HL-60/S4 (cell line): ENCODE results near the gene SETBP1.

Experiments
- in situ Hi-C: fragments of 300-500 bp; cut with MboI; formaldehyde crosslinking; loops from 2 replicates; pipeline ENCODE4 v1.14.3; 2022; ENCODE audit warnings: low sequenced_read_pairs

The SETBP1 gene

GRCh38 chr18:44834867-44835469, 154.3 kb downstream of the SETBP1 start:
- in situ Hi-C loops, result no loop called here

- in situ Hi-C loops, result no loop called here
Observed at GRCh38 chr18:44835703-44836102, 155.0 kb downstream of the SETBP1 start.

- in situ Hi-C loops, result no loop called here
Observed at GRCh38 chr18:44836263-44836662, 155.6 kb downstream of the SETBP1 start.

DNA sequence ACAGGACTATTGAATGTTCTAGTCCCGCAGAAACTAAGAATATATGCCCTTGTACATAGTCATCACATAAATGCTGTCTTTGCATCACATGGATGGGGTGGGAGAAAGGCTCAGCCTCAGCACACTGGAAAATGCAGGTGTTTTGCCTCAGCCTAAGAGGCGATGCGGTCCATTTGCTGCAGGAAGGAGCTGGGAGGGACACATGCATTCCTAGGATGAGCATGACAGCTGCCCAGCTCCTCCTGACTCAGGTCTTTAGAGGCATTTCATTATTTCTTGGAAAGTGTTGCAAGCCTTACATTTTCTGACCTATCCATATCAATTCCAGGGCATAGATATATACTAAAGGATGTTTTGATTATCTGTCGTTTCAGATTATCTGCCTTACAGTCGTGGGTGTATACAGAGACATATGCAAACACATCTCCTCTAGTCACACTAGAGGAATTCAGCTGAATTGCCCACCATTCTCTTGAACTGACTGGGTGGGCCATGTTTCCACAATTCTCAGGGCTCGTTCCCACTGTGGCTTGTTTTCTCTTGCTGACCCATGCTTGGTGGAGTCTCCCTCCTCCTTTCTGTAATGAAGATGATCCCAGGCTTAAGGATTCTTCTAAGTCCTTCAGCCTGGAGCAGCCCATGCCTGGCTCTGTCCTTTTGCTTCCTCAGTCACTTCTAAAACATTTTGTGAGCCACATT, 156.9 kb downstream of the SETBP1 start:
- in situ Hi-C loops, result no loop called here

- in situ Hi-C loops, result no loop called here
Observed at GRCh38 chr18:44838971-44839666, 158.4 kb downstream of the SETBP1 start.

DNA sequence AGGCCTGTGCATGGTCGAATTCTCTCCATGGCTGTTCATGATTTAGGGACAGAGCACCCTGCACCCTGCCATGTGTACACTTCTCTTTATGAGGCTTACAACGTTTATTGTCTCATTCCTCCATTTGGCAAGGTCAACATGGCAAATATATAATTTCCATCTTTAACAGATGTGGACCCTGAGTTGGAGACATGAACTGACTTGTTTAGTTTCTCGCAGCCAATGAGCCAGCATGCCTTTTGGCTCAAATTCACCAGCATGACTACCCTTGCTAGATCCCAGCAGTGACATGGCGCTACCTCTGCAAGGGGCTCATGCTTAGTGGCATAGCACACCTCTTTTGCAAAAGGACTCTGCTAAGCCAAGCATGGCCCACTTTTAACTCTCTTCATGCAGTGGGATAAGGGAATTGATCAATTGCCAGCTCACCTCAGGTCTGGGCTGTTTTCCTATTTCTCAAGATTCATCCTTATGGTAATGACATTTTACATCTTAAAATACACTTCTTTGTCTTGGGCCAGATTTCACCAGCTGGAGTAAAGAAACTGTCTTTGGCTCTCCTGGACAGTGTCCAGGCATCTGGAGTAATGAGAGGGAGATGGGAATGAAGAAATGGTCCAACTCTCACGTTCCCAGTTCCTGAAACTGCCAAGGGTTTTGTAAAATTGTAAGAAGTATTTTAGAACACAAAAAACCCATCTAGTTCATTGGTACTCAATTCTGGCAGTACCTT, 159.5 kb downstream of the SETBP1 start:
- in situ Hi-C loops, result no loop called here

- in situ Hi-C loops, result no loop called here
Observed at GRCh38 chr18:44841221-44841620, 160.5 kb downstream of the SETBP1 start.

GRCh38 chr18:44841752-44842587, 161.3 kb downstream of the SETBP1 start:
- in situ Hi-C loops, result no loop called here

- in situ Hi-C loops, result no loop called here
Observed at GRCh38 chr18:44842588-44843412, 162.1 kb downstream of the SETBP1 start.

DNA sequence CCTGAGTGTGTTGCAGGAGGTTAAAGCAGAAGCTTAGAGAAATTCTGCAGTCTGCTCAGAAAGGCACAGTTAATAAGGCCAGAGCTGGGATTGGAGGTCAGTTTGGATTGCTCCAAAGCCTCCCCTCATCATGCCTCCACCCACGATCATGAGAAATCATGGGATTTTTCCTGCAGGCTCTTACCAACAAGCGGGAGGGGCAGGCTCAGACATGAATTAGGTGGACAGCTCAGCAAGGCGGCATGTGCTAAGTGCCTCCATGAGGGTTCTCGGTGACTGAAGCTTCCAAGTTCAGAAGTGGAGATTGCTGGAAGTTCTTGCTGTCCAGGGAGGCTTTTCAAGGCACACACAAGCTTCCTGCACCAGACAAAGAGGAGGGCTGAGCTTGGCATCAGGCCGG, 163.8 kb downstream of the SETBP1 start:
- in situ Hi-C loops, result no loop called here

DNA sequence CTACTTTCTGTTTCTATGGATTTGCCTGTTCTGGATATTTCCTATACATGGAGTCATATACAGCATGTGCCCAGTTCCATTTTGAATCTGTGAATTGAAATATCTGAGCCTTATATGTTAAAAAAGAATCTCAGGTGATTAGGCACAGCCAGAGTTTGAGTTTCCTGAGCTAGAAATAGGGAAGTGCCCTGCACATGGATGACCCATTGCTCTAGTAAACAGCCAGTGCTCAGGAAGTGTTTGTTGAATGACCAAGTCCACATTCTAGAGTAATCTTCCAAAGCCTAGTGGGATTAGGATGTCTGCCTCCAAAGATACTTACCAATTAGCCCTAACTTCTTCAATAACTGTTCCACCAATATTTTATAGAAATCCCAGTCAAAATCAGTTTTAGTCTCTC, 165.8 kb downstream of the SETBP1 start:
- in situ Hi-C loops, result no loop called here

DNA sequence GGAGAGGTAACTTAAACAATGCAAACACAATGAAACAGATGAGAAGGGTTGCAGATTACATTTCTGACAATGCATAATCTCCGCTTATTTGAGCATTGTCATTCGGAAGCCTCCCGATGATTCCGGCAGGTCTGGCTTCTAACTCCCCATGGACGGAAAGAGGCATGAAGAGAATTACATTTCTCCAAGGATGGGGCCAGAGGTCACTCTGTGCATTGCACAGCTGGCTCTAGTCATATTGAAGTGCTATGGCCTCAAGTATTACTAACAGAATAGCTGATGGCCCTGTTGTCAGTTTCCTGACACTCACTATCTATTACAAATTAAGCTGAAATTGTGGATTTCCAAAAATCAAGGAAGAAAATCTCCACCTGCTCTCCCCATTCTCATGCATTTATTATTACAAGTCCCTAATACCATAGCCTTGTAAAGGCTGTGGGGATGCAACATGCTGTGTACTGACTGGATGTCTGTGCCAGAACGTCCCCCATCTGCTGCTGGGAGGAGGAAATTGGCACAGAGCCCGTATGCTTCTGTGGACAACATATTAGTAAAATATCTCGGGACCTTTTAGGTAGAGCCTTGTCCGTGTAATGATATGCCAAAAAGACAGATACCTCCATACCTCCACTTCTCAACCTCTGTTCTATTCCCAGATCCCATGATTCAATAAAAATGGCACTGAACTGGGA, 168.1 kb downstream of the SETBP1 start:
- in situ Hi-C loops, result no loop called here

GRCh38 chr18:44849361-44849760, 168.7 kb downstream of the SETBP1 start:
- in situ Hi-C loops, result no loop called here

DNA sequence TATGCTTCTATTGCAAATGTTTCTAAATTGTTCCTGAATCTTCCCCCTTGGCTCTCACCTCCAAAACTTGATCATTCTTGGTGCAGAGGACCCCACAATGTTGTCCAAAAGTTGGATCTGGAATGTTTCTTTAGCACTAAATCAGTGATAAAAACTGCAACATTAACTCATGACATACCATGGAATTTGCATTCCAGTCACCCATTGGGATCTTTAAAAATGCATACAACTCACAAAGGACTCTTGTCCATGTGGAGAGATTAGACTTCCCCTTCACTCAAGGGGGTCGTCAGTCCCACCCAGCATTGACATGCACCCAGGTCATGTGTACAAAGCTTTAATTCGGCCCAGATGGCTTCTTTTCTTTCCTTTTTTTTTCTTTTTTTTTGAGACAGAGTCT, 169.3 kb downstream of the SETBP1 start:
- in situ Hi-C loops, result no loop called here

- in situ Hi-C loops, result no loop called here
Observed at GRCh38 chr18:44851856-44852621, 171.4 kb downstream of the SETBP1 start.

- in situ Hi-C loops, result no loop called here
Observed at GRCh38 chr18:44852818-44853217, 172.1 kb downstream of the SETBP1 start.

DNA sequence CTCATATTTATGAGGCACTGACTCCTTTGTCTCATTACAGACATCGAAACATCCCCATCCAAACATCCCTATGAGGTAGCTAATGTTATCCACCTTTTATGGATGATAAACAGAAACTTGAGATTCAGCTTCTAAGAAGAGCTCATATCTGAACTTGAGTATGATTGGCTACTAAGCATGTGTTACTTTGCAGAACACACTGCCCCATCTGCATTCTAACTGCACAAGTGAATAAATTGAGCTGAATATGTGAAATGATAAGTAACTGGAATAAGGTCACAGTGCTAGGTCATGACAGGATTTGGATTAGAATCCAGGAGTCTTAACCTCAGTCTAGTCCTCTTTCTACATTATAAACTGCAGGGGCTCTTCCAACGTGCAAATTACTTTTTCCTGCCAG, 172.7 kb downstream of the SETBP1 start:
- in situ Hi-C loops, result no loop called here

DNA sequence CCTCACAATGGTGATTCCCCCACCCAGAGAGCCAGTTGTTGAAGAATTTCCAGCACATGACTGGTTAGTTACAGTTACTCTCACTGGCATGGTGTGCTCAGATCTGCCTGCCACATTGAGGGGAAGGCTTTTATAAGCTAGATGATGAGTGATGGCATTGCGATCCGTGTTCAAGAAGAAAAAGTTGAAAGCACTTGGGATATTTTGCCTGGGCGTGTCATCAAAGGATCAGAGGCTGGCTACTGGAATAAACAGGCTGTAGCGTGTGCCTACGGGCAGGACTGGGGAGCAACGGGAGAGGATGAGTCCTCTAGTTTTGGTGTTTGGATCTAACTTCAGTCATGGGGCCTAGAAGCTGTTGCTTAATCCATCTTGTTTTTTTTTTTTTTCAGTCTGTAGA, 175.0 kb downstream of the SETBP1 start:
- in situ Hi-C loops, result no loop called here
